HG03097 (cell line): ENCODE measurements around the gene CALML6.

Experiments used
- ATAC-seq: cut with Tn5 transposase; IDR thresholded peaks from one replicate; pipeline ENCODE4 v1.9.1; 2021; ENCODE audit not compliant: unreplicated experiment, low FRiP score

CALML6 gene

DNA sequence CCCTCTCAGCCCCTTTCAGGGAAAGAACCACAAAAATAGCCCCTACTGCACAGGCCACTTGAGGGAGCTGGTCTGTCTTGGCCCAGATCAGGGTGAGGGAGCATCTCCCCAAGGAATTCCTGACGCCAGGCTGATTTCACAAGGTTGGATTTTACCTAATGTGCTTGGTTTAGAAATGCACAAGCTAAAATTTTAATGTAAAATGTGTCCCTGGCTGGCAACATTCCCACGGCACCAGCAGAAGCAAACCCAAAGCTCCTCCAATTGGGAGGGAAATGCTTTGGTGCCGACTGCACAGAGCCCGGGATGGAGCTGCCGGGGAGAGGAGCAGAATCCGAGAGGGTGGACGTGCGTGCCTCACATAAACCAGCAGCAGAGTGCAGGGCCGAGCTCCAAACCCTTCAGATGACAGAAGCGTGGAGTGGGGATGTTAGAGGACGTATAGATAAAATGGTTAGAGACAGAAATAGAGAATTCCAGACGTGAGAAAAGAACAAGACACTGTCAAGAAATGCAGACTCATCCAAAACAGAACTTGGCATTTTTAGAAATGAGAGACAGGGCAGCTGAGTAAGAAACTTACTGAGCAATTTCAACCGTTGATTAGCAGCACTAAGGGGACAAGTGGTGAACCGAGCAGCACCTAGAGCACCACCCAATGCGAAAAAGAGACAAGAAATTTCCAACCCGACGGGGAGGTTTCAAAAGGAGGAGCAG, 45.6 kb downstream of the CALML6 start:
- ATAC-seq, result no peak

DNA sequence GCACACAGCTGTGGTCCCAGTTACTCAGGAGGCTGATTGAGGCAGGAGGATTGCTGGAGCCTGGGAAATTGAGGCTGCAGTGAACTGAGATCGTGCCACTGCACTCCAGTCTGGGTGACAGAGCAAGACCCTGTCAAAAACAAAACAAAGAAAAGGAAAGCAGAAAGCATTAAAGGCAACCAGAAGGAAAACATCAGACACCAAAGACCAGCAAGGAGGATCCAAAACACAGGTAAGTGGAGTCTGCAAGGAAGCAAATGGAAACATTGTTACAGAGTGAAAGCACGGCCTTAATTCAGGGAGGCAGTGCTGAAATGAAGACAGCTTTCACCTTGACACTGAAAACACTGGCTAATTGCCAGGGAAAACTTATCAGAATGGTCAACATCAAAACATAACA, 47.7 kb downstream of the CALML6 start:
- ATAC-seq, result no peak

DNA sequence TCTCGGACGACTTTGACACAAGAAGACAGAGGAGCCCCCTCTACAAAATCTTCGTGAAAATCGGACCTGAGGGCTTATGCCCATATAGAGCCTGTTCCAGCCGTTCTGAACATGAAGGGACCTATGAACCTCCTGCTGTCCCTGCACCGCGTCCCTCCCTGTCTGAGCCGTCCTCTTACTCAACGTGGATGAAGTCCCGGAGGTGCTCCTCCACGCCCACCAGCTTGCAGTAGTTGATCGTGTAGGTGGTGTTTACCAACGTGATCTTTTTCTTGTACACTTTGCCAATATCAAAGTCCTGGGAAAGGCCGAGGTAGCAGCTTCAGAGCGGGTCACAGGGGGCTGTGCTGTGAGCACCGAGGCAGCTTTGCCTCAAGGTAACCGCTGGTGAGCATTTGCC, 48.5 kb downstream of the CALML6 start:
- no peak for ATAC-seq

DNA sequence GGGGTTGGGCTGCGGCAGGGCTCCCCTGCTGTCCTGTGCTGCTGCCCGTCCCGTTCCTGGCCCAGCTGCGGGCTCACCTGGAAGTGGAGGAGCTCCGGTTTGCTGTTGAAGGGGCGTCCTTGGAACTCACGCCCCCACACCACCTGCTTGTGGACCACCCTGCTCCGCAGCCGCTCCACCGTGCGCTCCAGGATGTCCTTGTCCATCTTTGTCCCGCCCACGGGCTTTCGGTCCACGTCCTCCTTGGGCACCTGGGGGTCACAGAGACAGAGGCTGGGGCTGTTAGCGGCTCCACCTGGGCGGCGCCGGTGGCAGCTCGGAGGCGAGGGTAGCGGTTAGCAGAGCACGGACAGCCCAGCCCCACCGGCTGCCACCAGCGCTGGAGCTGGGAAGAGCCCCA, 49.8 kb downstream of the CALML6 start:
- no peak for ATAC-seq

DNA sequence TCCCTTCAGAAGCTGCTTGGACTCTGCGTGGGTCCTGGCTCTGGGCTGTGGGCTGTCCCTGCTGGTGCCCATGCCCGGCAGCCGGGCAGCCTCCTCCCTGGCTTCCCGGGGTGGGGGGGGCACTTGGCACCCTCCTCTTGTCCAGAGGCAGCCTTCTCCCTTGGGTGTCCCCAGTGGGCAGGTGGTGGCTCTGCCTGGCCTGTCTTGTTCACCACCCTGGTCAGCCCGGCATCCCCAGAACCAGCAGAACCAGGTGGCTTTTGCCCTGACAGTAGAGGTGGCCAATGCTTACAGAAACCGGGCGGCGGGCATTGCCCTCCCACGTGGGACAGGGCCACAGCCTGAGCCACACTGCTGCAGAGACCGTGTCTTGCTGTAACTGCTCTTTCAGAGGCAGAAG, 50.5 kb downstream of the CALML6 start:
- no peak for ATAC-seq

DNA sequence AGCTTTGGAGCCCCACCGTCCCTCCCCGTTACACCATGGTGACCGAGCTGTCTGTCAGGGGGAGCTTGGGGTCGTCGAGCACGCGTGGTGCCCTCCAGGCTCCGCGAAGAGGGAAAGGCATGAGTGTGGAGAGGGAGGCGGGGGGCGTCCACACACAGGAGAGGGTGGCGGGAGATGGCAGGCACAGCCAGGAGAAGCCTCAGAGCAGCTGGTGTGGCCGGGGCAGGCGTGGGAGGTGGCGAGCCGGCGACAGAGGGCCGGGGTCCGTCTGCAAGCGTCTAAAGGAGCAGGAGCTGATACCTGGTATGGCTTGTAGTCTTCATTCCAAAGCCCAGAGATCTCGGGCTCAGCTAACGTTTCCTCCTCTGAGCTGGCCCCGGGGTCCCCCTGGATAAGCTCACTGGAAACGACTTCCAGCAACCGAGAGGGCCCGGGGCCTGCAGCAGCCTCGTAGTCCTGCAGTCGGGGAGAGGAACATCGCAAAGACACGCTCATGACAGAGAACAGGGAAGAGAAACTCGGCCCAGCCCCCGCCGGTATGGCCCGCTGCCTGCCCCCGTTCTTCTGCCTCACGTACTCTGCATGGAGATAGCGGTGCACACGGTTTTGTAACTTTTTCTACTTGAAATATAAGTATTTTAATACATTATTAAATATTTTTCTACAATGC, 51.1 kb downstream of the CALML6 start:
- ATAC-seq, result no peak
